GM23248 (cell line): ENCODE measurements around the gene RHBDL3. TPM values are rescaled to one million over a fixed set of nuclear protein-coding genes. Genes with fewer than 3 reads are reported as not detected.

Experiments used
- DNase-seq: peaks from one replicate; pipeline ENCODE4 v3.0.0-alpha.2; 2015
- H2AFZ ChIP-seq: fragments of 200-600 bp; sonication (generic); 2 replicates; pipeline ENCODE4 v1.6.1; 2016; ENCODE audit warnings: antibody characterized with exemption
- H3F3A ChIP-seq: fragments of 200-600 bp; sonication (generic); 2 replicates; pipeline ENCODE4 v1.6.1; 2016; ENCODE audit warnings: mild to moderate bottlenecking, antibody characterized with exemption, mixed run types; ENCODE audit not compliant: insufficient read depth
- H3K27ac ChIP-seq: fragments of 200-600 bp; sonication (generic); 2 replicates; pipeline ENCODE4 v1.5.1; 2016; ENCODE audit warnings: mild to moderate bottlenecking
- H3K27me3 ChIP-seq: fragments of 200-600 bp; sonication (generic); replicated peaks from 2 replicates; pipeline ENCODE4 v1.6.1; 2016; ENCODE audit warnings: mild to moderate bottlenecking; ENCODE audit not compliant: insufficient read depth
- H3K36me3 ChIP-seq: fragments of 200-600 bp; sonication (generic); 2 replicates; pipeline ENCODE4 v1.6.1; 2016; ENCODE audit warnings: low read depth, mild to moderate bottlenecking
- H3K4me1 ChIP-seq: fragments of 200-600 bp; sonication (generic); 2 replicates; pipeline ENCODE4 v1.6.1; 2016; ENCODE audit warnings: mild to moderate bottlenecking; ENCODE audit not compliant: insufficient read depth
- H3K4me2 ChIP-seq: fragments of 200-600 bp; sonication (generic); one replicate; pipeline ENCODE4 v1.6.1; 2016; ENCODE audit warnings: mild to moderate bottlenecking; ENCODE audit not compliant: unreplicated experiment
- H3K4me3 ChIP-seq: fragments of 200-600 bp; sonication (generic); 2 replicates; pipeline ENCODE4 v1.5.1; 2016; ENCODE audit warnings: mild to moderate bottlenecking
- H3K79me2 ChIP-seq: fragments of 200-600 bp; sonication (generic); 2 replicates; pipeline ENCODE4 v1.6.1; 2016; ENCODE audit warnings: mild to moderate bottlenecking; ENCODE audit not compliant: insufficient read depth
- H3K9ac ChIP-seq: fragments of 200-600 bp; sonication (generic); 2 replicates; pipeline ENCODE4 v1.6.1; 2016; ENCODE audit warnings: mild to moderate bottlenecking
- H3K9me2 ChIP-seq: fragments of 200-600 bp; sonication (generic); 2 replicates; pipeline ENCODE4 v1.6.1; 2016; ENCODE audit warnings: mixed run types, mild to moderate bottlenecking, moderate library complexity; ENCODE audit not compliant: insufficient read depth
- H3K9me3 ChIP-seq: fragments of 200-600 bp; sonication (generic); one replicate; pipeline ENCODE4 v1.6.1; 2017; ENCODE audit warnings: low read depth
- H4K20me1 ChIP-seq: fragments of 200-600 bp; sonication (generic); 2 replicates; pipeline ENCODE4 v1.6.0; 2016; ENCODE audit not compliant: insufficient read depth
- EZH2 ChIP-seq: fragments of 200-600 bp; sonication (generic); IDR thresholded peaks from 2 replicates; pipeline ENCODE4 v1.6.1; 2018; ENCODE audit warnings: antibody characterized with exemption, mild to moderate bottlenecking; ENCODE audit not compliant: insufficient read depth, poor library complexity, severe bottlenecking
- EZH2phosphoT487 ChIP-seq: fragments of 200-600 bp; sonication (generic); IDR thresholded peaks from 2 replicates; pipeline ENCODE4 v1.6.1; 2018; ENCODE audit warnings: antibody characterized with exemption, moderate library complexity, mild to moderate bottlenecking, low read depth; ENCODE audit not compliant: insufficient read depth
- WGBS, 2 experiments: methylation state at CpG; one replicate each; pipeline ENCODE4 v1.1.6; 2015 to 2017; ENCODE audit warnings: low lambda C conversion rate in 2 of 2, low coverage in 1 of 2; ENCODE audit errors: missing lambda C conversion rate in 2 of 2; 5-methylcytosine and 5-hydroxymethylcytosine counted together
- in situ Hi-C: fragments of 300-500 bp; cut with MboI; formaldehyde crosslinking; loops from 2 replicates; pipeline ENCODE4 v1.15.0; 2020
- polyA plus RNA-seq: library from polyadenylated mRNA; unstranded; fragments of >200 nt; fragmentation: Nextera tagmentation; extraction: Ambion mirVana; gene quantifications from 2 replicates; pipeline ENCODE4 v1.2.1, GENCODE V29; 2016
- total RNA-seq: library from RNA; depleted of rRNA; stranded (reverse); fragments of >200 nt; shearing (Covaris generic); gene quantifications from 2 replicates; pipeline ENCODE4 v1.2.3, GENCODE V29; 2014

The RHBDL3 gene
- total and polyA plus RNA-seq, 2 experiments from 2014 or later: 0.09 to 0.11 TPM

DNA sequence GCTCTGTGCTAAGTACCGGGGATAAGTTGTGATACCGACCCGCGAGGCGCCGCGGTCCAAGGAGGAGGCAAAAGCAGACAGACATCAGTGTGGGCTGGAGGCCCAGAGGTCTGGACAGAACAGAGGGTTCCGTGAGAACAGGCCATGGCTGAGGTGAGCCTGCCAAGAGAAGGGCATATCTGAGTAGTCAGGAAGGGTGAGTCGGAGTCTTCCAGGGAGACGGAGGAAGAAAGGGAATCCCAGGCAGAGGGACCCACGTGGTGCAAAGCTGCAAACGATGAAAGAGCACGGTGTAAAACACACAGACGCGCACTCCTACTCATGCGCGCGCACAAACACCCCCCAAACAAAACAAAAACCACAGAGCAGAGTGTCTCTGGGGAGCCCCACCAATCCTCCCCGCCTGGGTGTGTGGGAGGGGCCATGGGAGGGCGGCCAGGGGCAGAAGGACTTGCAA, 18.1 kb downstream of the RHBDL3 start:
- no peaks in the 10 kb centered on the region for H3K4me1 ChIP-seq
- no peak overlapping the region for H3K4me3 ChIP-seq
- H3K9me3 ChIP-seq: no peaks in the 10 kb centered on the region
- H3K36me3 ChIP-seq: no peaks in the 10 kb centered on the region
- H4K20me1 ChIP-seq: no peaks in the 10 kb centered on the region
- no peak overlapping the region for H2AFZ ChIP-seq
- no peaks in the 10 kb centered on the region for H3K79me2 ChIP-seq
- H3K4me2 ChIP-seq: no peak overlapping the region
- H3K27ac ChIP-seq: no peak overlapping the region
- H3K9me2 ChIP-seq: no peaks in the 10 kb centered on the region
- 69 to 70% methylated on average over 20 of the region's 20 CpGs for WGBS, 2 experiments
- no peaks in the 10 kb centered on the region for H3K27me3 ChIP-seq
- peak; percentile 90 for DNase-seq
- H3F3A ChIP-seq: no peaks in the 10 kb centered on the region; the same call in 1 of the 2 replicates
- TF ChIP-seq EZH2: no peak
- TF ChIP-seq EZH2phosphoT487: no peak
- in situ Hi-C loops: no loop called here
- H3K9ac ChIP-seq: no peak overlapping the region

DNA sequence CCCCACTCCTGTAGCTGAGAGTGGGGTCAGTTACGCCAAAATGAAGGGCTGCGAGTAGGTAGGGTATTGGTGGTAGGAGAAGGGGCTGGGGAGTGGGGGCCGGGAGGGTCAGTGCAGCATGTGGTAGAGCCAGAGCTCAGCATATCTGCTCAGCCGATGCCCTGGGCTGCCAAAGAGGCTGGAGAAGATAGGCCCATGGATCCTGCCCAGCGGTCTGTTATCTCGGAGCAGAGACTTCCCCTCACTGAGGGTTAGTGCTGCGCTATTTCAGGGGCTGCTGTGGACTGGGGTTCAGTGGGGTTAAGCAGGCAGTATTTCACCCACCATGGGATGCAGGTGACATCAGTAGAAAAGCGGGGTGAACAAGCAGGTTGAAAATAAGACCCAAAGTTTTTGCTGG, 19.7 kb downstream of the RHBDL3 start:
- no peak overlapping the region for H3K9ac ChIP-seq
- no peaks in the 10 kb centered on the region for H3K79me2 ChIP-seq
- H3K36me3 ChIP-seq: no peaks in the 10 kb centered on the region
- in situ Hi-C loops: no loop called here
- H3K9me2 ChIP-seq: no peaks in the 10 kb centered on the region
- TF ChIP-seq EZH2phosphoT487: no peak
- TF ChIP-seq EZH2: no peak
- WGBS, 2 experiments: 92 to 96% methylated on average over 8 of the region's 8 CpGs
- H3K4me2 ChIP-seq: no peak overlapping the region
- H3K4me3 ChIP-seq: no peak overlapping the region
- no peak overlapping the region for H3K27ac ChIP-seq
- no peaks in the 10 kb centered on the region for H3K27me3 ChIP-seq
- no peak overlapping the region for H2AFZ ChIP-seq
- no peaks in the 10 kb centered on the region for H3K9me3 ChIP-seq
- H3K4me1 ChIP-seq: no peaks in the 10 kb centered on the region
- H4K20me1 ChIP-seq: no peaks in the 10 kb centered on the region
- no peaks in the 10 kb centered on the region; the same call in 1 of the 2 replicates for H3F3A ChIP-seq
- no peak for DNase-seq

DNA sequence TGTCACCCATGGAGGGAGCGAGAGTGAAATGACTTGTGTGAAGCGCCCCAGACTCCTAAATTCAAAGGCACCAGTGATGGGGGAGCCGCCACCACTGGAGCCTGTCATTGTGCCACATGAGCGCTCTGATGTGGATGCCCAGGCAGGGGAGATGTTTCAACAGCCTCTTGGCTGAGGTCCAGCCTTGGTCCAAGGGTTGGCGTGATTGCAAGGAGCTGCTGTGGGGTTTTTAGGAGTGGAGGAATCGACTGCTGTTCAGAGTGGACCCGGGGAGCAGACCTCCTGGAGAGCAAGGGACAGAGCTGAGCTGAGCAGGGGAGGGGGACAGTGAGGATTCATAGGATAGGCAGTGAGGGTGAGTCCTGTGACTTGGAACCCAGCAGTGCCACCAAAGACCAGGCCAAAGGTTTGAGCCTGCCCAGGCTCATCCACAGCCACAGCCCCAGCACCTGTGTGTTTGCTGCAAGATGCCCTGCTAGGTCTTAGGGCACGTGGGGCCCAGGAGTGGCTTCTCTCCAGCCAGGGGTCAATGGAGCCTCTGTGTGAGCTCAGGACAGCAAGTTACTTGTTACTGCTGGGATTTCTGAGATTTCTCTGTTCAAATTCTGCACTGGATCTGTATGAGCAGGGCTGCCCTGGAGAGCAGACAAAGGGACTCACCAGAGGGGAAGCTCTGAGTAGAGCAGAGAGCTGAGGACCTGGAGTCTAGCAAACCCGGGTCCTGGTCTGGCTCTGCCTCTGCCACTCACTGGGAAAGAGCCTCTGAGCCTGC, 20.3 kb downstream of the RHBDL3 start:
- no peak overlapping the region for H3K4me2 ChIP-seq
- H4K20me1 ChIP-seq: no peaks in the 10 kb centered on the region
- DNase-seq: no peak
- no peak overlapping the region for H3K9ac ChIP-seq
- no peaks in the 10 kb centered on the region for H3K9me3 ChIP-seq
- H3K4me3 ChIP-seq: no peak overlapping the region
- no peaks in the 10 kb centered on the region; the same call in 1 of the 2 replicates for H3F3A ChIP-seq
- no peak overlapping the region for H2AFZ ChIP-seq
- WGBS, 2 experiments: 78 to 79% methylated on average over 9 of the region's 9 CpGs
- no peaks in the 10 kb centered on the region for H3K9me2 ChIP-seq
- H3K79me2 ChIP-seq: no peaks in the 10 kb centered on the region
- TF ChIP-seq EZH2: no peak
- no peak for TF ChIP-seq EZH2phosphoT487
- no peaks in the 10 kb centered on the region for H3K36me3 ChIP-seq
- H3K4me1 ChIP-seq: no peaks in the 10 kb centered on the region
- no peaks in the 10 kb centered on the region for H3K27me3 ChIP-seq
- in situ Hi-C loops: no loop called here
- no peak overlapping the region for H3K27ac ChIP-seq

DNA sequence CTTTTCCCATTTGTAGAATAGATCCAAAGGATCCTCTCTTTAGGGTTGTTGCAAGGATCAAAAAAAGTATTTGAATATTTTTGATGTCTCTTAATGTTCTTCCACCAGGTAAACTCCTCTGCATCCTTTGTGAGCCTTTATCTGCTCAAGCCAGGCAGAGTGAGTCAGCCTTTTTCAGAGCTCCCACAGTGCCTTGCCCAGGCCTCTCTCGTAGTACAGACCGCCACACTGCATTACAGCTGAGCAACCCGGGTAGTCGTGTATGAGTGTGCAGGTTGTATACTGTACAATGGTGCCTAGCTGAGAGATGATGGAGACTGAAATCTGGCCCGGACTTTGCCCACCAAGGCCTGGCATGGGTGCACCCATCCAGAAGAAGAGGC, 20.9 kb downstream of the RHBDL3 start:
- no peak for DNase-seq
- no peak overlapping the region for H3K27ac ChIP-seq
- H3K9ac ChIP-seq: no peak overlapping the region
- H3K27me3 ChIP-seq: no peaks in the 10 kb centered on the region
- no peaks in the 10 kb centered on the region for H4K20me1 ChIP-seq
- no peaks in the 10 kb centered on the region for H3K79me2 ChIP-seq
- H3F3A ChIP-seq: no peaks in the 10 kb centered on the region; the same call in 1 of the 2 replicates
- H2AFZ ChIP-seq: no peak overlapping the region
- H3K9me2 ChIP-seq: no peaks in the 10 kb centered on the region
- no peak overlapping the region for H3K4me2 ChIP-seq
- H3K36me3 ChIP-seq: no peaks in the 10 kb centered on the region
- in situ Hi-C loops: no loop called here
- 91 to 94% methylated on average over 5 of the region's 5 CpGs for WGBS, 2 experiments
- H3K4me1 ChIP-seq: no peaks in the 10 kb centered on the region
- TF ChIP-seq EZH2phosphoT487 (no peak), EZH2 (no peak)
- no peaks in the 10 kb centered on the region for H3K9me3 ChIP-seq
- no peak overlapping the region for H3K4me3 ChIP-seq
